HG03095 (cell line): ENCODE measurements around the gene ATP1B2.

Source experiments
- ATAC-seq: cut with Tn5 transposase; IDR thresholded peaks from one replicate; pipeline ENCODE4 v1.9.1; 2021; ENCODE audit warnings: moderate library complexity; ENCODE audit not compliant: unreplicated experiment

ATP1B2 gene

GRCh38 chr17:7684851-7685532 is 34.3 kb downstream of the ATP1B2 start:
- no peak for ATAC-seq

- ATAC-seq: peak; percentile 46
Measured at GRCh38 chr17:7685533-7686221, 35.0 kb downstream of the ATP1B2 start.

GRCh38 chr17:7686222-7687071 is 35.7 kb downstream of the ATP1B2 start:
- peak; percentile 35 for ATAC-seq

GRCh38 chr17:7687072-7687907 is 36.6 kb downstream of the ATP1B2 start, which contains the start of gene TP53:
Gene TP53 (minus strand): TSS chr17:7687490. CDS start chr17:7676594, 10,896 bp downstream.
- no peak for ATAC-seq

- ATAC-seq: peak; percentile 61
Measured at GRCh38 chr17:7687908-7688807, 37.4 kb downstream of the ATP1B2 start, which contains the start of gene WRAP53. Gene WRAP53 (plus strand): TSS chr17:7688477. CDS start chr17:7688649, 172 bp downstream.

- no peak for ATAC-seq
Measured at GRCh38 chr17:7688808-7689316, 38.1 kb downstream of the ATP1B2 start.

- no peak for ATAC-seq
Measured at GRCh38 chr17:7695586-7695985, 44.9 kb downstream of the ATP1B2 start.

GRCh38 chr17:7697828-7698588 is 47.3 kb downstream of the ATP1B2 start:
- ATAC-seq: no peak

- no peak for ATAC-seq
Measured at GRCh38 chr17:7700510-7700909, 49.8 kb downstream of the ATP1B2 start.

GRCh38 chr17:7701681-7702080 is 51.0 kb downstream of the ATP1B2 start:
- ATAC-seq: no peak

- no peak for ATAC-seq
Measured at GRCh38 chr17:7702776-7703175, 52.0 kb downstream of the ATP1B2 start.

GRCh38 chr17:7703584-7704479 is 53.1 kb downstream of the ATP1B2 start:
- ATAC-seq: no peak

- ATAC-seq: no peak
Measured at GRCh38 chr17:7704601-7705268, 54.0 kb downstream of the ATP1B2 start, which contains the start of gene EFNB3. Gene EFNB3 (plus strand): TSS chr17:7705202. CDS start chr17:7705599, 397 bp downstream.

- no peak for ATAC-seq
Measured at GRCh38 chr17:7705269-7706255, 54.8 kb downstream of the ATP1B2 start.

- no peak for ATAC-seq
Measured at GRCh38 chr17:7706631-7707354, 56.1 kb downstream of the ATP1B2 start.
